Muscle layer of duodenum (tissue), 2 donors: ENCODE results near the gene CAB39.

Source experiments
- H3K27ac ChIP-seq: one replicate; pipeline ENCODE4 v1.7.0; 2013; ENCODE audit warnings: mild to moderate bottlenecking, low read length
- H3K27me3 ChIP-seq: one replicate; pipeline ENCODE4 v1.7.0; 2013; ENCODE audit warnings: low read depth, mild to moderate bottlenecking, control low read depth, low read length
- H3K36me3 ChIP-seq, 2 donors: one replicate each; pipeline ENCODE4 v1.7.0; 2013; ENCODE audit warnings: low read length in 2 of 2, control low read depth in 1 of 2, mild to moderate bottlenecking in 1 of 2; ENCODE audit not compliant: insufficient read depth in 2 of 2, control insufficient read depth in 1 of 2
- H3K4me1 ChIP-seq, 2 donors: one replicate each; pipeline ENCODE4 v1.7.0; 2013; ENCODE audit warnings: low read length in 2 of 2, mild to moderate bottlenecking in 2 of 2, control low read depth in 1 of 2, moderate library complexity in 1 of 2; ENCODE audit not compliant: insufficient read depth in 2 of 2, control insufficient read depth in 1 of 2
- H3K4me3 ChIP-seq, 2 donors: one replicate each; pipeline ENCODE4 v1.7.0; 2013; ENCODE audit warnings: low read length in 2 of 2, low read depth in 1 of 2, mild to moderate bottlenecking in 1 of 2
- H3K9me3 ChIP-seq, 2 donors: one replicate each; pipeline ENCODE4 v1.7.0; 2013; ENCODE audit warnings: low read length in 2 of 2, control low read depth in 1 of 2, mild to moderate bottlenecking in 1 of 2; ENCODE audit not compliant: control insufficient read depth in 1 of 2
- donor health status: healthy.

Gene CAB39

DNA sequence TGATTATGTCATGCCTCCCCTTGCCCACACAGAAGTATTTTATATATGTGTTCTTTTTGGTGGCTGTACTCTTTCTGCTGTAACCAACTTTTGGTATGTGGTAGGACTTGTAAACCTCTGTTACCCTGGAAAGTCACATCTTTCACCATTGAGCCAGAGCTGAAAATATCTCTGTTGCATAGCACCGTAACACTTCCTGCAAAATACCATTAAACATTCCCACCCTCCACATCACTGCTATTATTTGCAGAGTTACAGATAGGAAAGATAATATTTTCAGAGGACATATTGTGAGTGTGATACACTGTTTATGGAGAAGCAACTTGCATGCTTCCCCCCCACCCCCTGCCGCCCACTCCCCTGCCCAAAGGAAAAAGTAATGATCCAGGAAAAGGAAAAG lies 44.8 kb downstream of the CAB39 start:
- Histone ChIP-seq H3K36me3 (peaks cover 0 to 11% of the 10 kb centered on the region in 2 donors), H3K4me1 (peaks cover 17 to 23% of the 10 kb centered on the region in 2 donors), H3K27ac (peak overlapping the region; percentile 61), H3K27me3 (no peaks in the 10 kb centered on the region), H3K9me3 (no peaks in the 10 kb centered on the region), H3K4me3 (no peak overlapping the region)

DNA sequence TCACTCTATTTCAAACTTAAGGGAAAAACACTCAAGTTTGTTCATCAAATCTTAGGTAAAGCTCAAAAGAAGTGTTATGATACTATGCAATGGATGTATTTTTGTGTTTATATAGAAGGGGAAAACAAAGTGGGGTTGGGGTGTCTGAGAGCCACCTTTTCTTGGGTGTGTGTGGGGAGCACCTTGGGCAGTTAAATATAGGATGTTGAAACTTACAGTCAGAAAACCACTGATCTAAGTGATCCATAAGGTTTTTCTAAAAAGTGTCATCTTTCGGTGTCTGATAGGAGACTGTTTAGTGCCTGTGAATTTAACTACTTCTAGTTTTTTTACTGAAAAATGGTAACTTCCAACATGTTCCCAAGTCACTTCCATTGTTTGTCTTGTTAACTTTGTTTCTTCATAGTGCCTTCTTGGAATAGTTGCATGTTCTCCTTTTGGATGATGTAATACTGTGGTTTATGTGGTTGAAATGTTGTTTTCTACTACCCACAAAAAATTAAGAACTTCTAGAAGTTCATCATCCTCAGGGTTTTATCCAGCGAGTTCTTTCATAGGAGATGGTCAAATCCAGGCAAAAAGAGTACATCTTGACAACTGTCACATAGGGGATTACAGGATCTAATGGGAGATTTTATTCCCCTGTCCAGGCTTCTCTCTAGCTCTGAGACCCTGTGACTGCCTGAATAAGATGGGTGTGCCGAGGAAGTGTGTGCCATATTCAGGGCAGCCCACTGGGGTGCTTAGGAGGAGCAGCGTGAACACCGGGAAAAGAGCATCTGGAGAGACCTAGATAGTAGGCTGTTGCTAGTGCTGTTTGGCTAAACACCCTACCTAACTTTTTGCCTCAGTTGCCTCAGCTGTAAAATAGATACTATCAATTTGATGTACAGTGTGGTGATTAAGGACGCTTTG lies 46.2 kb downstream of the CAB39 start:
- H3K4me3 ChIP-seq, result no peak overlapping the region
- H3K27me3 ChIP-seq, result no peaks in the 10 kb centered on the region
- H3K4me1 ChIP-seq, result peaks cover 17 to 23% of the 10 kb centered on the region in 2 donors
- H3K27ac ChIP-seq, result peak overlapping the region; percentile 61
- no peaks in the 10 kb centered on the region for H3K9me3 ChIP-seq
- H3K36me3 ChIP-seq, result peaks cover 0 to 14% of the 10 kb centered on the region in 2 donors

DNA sequence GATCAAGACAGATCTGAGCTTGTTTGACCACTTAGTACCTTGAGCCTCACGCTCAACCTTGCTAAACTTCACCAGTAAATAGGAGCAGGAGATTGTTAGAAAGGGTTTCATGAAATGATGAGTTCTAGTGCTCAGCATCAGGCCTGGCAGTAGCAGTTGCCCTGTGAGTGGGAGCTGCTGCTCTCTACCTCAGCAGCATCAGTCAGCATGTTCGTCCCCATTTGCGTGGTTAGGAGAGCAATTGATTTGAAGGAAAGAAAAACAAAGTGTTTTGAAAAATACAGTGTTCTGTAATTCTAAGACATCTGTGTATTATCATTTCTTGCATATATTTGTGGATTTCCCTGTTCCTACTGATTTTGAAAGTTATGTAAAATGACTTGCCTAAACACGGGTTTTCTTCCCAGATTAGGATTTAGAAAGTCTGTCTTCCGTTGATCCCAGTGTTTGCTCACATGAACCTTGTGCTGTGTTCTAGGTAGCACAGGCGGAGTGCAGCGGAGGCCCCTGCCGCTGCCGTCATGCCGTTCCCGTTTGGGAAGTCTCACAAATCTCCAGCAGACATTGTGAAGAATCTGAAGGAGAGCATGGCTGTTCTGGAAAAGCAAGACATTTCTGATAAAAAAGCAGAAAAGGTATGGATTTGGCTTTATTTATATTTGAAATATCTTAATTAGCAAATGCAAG lies 47.0 kb downstream of the CAB39 start:
- Histone ChIP-seq H3K36me3 (peaks cover 0 to 14% of the 10 kb centered on the region in 2 donors), H3K27ac (no peak overlapping the region), H3K4me1 (peaks cover 17 to 23% of the 10 kb centered on the region in 2 donors)

DNA sequence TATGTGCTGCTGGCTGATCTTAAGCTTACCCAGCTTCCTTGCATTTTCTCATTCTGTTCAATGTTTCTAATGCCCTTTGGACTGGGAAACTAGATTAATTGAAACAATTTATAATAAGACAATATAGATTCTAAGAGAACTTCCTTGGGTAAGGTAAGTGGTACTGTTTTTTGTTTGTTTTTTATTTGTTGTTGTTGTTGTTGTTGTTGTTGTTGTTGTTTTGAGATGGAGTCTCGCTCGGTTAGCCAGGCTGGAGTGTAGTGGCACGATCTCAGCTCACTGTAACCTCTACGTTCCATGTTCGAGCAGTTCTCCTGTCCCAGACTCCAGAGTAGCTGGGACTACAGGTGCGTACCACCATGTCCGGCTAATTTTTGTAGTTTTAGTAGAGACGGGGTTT lies 49.1 kb downstream of the CAB39 start:
- H3K27ac ChIP-seq, result no peak overlapping the region
- no peaks in the 10 kb centered on the region for H3K27me3 ChIP-seq
- peaks cover 17 to 22% of the 10 kb centered on the region in 2 donors for H3K4me1 ChIP-seq
- peaks cover 0 to 20% of the 10 kb centered on the region in 2 donors for H3K36me3 ChIP-seq
- no peak overlapping the region for H3K4me3 ChIP-seq
- H3K9me3 ChIP-seq, result no peaks in the 10 kb centered on the region

More for the DNA sequence above, 47.0 kb downstream of the CAB39 start:
- H3K4me3 ChIP-seq, result no peak overlapping the region
- H3K9me3 ChIP-seq, result no peaks in the 10 kb centered on the region
- H3K27me3 ChIP-seq, result no peaks in the 10 kb centered on the region

GRCh38 chr2:230762317-230762896 lies 49.8 kb downstream of the CAB39 start:
- H3K9me3 ChIP-seq, result no peaks in the 10 kb centered on the region
- H3K4me3 ChIP-seq, result no peak overlapping the region
- H3K27ac ChIP-seq, result no peak overlapping the region
- H3K4me1 ChIP-seq, result peaks cover 15% of the 10 kb centered on the region in 2 donors
- no peaks in the 10 kb centered on the region for H3K27me3 ChIP-seq
- H3K36me3 ChIP-seq, result peaks cover 0 to 26% of the 10 kb centered on the region in 2 donors

GRCh38 chr2:230764346-230764745 lies 51.7 kb downstream of the CAB39 start:
- Histone ChIP-seq H3K4me3 (no peak overlapping the region), H3K36me3 (peaks cover 0 to 28% of the 10 kb centered on the region in 2 donors), H3K27me3 (no peaks in the 10 kb centered on the region), H3K27ac (no peak overlapping the region), H3K4me1 (peaks cover under 1% of the 10 kb centered on the region in 2 donors), H3K9me3 (no peaks in the 10 kb centered on the region)

- no peak overlapping the region for H3K27ac ChIP-seq
- peaks cover 0 to 28% of the 10 kb centered on the region in 2 donors for H3K36me3 ChIP-seq
- H3K4me1 ChIP-seq, result no peaks in the 10 kb centered on the region
- no peaks in the 10 kb centered on the region for H3K27me3 ChIP-seq
- no peak overlapping the region for H3K4me3 ChIP-seq
- no peaks in the 10 kb centered on the region for H3K9me3 ChIP-seq
These were observed 53.1 kb downstream of the CAB39 start for GRCh38 chr2:230765611-230766300.

DNA sequence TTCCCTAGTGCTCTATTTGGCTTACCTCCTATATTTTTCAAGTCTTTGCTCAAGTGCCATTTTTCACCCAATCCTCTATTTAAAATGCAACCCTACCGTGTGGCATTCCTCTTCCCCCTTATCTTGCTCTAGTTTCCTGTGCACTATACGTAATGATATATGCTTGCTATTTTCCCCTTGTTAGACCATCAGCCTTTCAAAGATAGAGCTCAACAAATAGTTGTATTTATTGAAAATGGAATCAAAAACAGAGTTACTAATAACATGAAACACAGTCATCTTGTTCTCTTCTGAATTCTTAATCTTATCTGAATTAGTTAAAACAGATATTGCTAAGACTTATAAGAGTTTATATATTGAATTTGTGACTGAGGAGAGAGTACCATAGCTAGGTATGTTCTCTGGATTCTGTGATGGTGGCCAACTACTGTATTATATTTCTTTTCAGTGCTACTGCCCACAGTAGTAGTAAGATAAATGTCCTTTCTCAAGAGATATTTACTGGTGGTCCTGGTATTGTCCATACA lies 55.3 kb downstream of the CAB39 start:
- no peaks in the 10 kb centered on the region for H3K4me1 ChIP-seq
- H3K4me3 ChIP-seq, result no peak overlapping the region
- H3K27me3 ChIP-seq, result no peaks in the 10 kb centered on the region
- no peak overlapping the region for H3K27ac ChIP-seq
- no peaks in the 10 kb centered on the region for H3K9me3 ChIP-seq
- H3K36me3 ChIP-seq, result peaks cover 0 to 14% of the 10 kb centered on the region in 2 donors

GRCh38 chr2:230770804-230771203 lies 58.2 kb downstream of the CAB39 start:
- Histone ChIP-seq H3K9me3 (no peaks in the 10 kb centered on the region), H3K27me3 (no peaks in the 10 kb centered on the region), H3K4me3 (no peak overlapping the region), H3K27ac (no peak overlapping the region), H3K36me3 (peaks cover 0 to 8% of the 10 kb centered on the region in 2 donors), H3K4me1 (no peaks in the 10 kb centered on the region)

GRCh38 chr2:230772156-230772555 lies 59.5 kb downstream of the CAB39 start:
- Histone ChIP-seq H3K36me3 (peaks cover 0 to 4% of the 10 kb centered on the region in 2 donors), H3K4me1 (peaks cover 0 to 3% of the 10 kb centered on the region in 2 donors), H3K27me3 (no peaks in the 10 kb centered on the region), H3K4me3 (no peak overlapping the region), H3K27ac (no peak overlapping the region), H3K9me3 (no peaks in the 10 kb centered on the region)
